Stimulated activated CD8-positive, alpha-beta memory T cell treated with anti-CD3 and anti-CD28 coated beads, Interleukin-4, amount 100 ng/mL, for 48 hours (primary cell): ENCODE measurements around the gene CKS1B.

Source experiments
- DNase-seq: peaks from one replicate; pipeline ENCODE4 v3.0.0-alpha.2; 2020

Gene CKS1B

DNA sequence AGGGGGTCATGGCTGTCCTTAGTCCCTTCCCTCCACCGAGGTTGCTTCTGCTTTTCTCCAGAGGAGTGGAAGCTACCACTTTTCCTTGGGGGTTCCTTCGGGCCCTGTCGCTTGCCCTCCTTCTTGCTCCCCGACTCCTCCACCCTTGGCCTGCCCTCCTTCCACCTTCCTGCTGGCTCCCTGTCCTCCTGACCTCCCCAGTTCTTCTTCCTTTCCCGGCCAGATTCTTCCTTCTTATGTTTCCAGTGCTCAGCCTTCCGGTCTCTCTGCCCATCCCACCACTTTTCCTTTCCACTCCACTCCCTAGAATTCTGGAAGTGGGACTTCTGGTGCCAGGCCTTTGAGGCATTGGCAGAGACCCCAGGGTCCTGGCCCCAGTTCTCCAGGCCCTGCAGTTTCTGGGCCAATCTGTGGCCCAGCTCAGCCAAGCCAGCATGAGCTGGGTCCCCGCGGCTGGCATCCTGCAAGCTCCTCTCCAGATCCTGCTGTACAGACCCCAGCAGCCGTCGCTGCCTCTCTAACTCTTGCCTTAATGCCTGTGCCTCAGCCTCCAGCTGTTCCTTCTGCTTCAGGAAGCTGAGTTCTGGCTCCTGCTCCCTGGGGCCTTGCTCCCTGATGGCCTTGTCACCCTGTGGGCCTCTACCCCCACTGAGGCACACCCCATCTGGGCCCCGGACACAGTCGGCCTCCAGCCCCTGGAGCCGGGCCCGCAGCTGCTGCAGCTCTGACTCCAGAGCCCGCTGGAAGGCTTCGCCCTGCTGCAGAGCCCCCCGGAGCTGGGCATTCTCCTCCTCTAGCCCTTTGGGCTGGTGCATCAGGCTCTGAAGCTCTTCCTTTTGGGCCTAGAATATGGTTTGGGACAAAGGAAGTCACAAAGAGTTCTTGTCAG, 28.3 kb upstream of the CKS1B start:
- no peak for DNase-seq

DNA sequence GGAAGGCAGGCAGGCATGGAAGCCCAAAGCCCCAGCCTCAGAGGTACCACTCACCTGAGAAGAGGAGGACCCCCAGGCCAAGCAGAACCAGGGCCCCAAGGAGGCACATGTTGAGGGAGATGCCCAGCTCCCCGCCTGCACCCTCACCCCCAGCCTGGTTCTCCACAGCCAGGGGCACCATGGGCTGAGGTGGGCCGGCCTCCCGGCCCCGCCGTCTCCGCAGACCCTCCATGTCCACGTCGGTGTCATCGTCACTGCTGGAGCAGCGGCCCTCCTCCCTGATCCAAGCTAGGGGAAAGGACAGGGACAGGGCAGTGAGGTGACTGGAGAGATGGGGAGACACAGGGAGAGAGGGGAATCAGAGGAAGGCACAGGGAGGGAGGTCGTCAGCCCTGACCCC, 26.4 kb upstream of the CKS1B start:
- no peak for DNase-seq

DNA sequence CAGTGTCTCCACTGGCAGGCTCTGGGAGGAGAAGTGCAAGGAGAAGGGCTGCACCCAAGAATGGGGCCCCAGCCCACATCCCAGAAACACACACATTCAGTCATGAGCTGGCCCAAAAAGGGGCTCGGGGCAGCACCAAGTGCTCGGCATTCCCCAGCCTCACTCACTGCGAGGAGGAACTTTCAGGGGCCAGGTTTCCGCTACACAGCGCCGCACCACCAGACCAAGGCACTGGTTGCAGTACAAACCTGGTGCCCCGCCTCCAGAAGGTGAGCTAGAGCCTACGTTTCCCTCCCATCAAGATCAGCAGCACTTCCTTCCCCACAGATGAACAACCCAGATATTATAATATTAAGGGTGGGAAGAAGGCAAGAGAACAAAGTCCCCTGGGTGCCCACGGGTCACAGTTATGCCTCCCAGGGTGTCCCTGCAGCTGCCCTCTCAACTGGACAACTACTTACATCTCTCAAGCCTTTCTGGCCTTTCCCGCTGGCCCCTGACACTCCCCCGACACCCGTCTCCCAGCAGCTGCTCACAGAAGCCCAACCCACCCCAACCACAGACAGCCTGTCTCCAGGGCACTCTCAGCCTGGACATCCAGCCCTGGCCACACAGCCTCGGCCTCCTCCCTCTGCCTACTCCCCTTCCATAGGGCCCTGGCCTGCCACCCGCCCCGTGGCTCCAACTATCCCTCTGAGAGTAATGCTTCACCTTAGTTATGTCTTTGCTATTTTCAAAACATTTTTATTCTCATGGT, 22.4 kb upstream of the CKS1B start:
- peak; percentile 72 for DNase-seq

DNA sequence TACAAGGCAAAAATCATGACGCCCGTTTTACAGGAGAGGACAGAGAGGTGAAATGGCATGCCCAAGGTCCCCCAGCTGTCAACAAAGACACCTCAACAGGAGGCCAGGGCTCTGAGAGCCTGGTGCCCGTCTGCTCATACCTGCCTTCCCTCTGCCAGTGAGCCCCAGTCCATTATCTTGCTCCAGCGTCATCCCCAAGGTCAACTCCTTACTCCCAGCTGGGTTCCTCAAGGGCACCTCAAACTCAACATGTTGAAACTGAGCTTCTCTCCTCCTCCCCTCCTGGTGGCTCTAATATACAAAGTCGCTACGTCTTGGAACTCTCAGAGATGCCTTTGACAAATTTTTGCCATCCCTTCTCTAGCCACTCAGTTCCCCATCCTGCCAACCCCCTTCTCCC, 21.8 kb upstream of the CKS1B start:
- no peak for DNase-seq

DNA sequence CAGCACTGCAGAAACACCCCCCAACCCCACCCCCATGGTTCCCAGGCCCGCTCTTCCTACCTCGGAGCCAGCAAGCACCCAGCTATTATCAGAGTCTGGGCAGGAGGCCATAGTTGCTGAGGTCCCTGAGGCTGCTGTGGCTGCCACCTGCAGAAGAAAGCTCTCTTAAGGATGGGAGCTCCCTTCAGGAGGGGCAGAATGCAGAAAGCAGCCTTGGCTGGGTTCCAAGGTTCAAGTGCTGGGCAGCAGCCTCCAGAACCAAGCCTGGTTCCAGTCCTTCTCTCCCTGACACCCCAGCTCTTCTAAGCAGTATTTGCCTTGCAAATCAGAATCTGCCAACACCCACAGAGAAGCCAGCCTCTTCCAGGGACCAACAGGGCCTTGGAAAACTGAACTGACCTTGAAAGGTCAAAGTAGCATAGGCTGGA, 20.9 kb upstream of the CKS1B start:
- no peak for DNase-seq

DNA sequence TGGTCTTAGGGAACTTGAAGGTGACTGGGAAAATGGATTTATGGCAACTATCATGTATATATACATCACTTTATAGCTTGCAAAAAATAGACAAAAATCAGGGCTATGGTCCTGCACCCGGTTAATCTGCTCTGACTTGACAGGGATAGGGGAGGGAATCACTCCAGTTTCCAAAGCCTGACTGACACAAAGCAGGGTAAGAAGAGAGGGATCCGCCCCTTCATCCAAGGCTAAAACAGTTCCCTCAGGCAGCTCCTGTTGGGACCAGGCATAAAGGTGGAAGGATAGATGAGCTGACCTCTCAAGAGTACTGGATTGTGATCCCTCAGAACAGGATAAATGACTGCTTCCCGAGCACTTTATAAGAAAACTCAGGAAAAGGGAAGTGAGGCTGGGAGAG, 19.9 kb upstream of the CKS1B start:
- DNase-seq: no peak

DNA sequence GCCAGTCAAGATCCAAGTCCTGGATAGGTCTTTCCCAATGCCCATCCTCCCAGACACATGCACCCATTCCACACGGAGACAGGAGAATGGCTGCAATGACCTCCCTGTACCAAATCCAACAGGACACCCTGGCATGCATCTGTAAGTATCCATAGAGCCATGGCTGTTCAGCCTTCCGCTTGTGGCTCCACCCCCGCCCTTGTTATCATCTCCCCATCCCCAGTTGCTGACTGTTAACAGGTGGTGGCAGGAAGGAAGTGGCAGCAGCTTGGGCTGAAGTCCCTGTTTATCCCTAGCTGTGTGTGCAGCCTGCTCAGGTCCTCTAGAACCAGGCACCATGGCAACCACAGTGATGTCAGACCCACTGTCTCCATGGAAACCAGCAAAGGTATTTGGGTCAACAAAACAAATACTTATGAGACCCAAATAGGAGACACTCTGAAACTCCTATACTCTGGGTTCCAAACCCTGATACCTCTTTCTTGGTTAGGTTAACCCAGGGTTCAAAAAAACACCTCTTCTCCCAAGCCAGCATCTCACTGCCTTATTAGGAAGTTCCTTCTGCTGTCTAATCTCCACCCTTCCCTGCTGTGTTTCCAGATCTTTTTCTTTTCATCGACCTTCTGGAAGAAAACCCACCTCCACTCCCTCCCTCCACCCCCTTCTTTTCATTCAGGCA, 19.3 kb upstream of the CKS1B start:
- DNase-seq: peak; percentile 85

DNA sequence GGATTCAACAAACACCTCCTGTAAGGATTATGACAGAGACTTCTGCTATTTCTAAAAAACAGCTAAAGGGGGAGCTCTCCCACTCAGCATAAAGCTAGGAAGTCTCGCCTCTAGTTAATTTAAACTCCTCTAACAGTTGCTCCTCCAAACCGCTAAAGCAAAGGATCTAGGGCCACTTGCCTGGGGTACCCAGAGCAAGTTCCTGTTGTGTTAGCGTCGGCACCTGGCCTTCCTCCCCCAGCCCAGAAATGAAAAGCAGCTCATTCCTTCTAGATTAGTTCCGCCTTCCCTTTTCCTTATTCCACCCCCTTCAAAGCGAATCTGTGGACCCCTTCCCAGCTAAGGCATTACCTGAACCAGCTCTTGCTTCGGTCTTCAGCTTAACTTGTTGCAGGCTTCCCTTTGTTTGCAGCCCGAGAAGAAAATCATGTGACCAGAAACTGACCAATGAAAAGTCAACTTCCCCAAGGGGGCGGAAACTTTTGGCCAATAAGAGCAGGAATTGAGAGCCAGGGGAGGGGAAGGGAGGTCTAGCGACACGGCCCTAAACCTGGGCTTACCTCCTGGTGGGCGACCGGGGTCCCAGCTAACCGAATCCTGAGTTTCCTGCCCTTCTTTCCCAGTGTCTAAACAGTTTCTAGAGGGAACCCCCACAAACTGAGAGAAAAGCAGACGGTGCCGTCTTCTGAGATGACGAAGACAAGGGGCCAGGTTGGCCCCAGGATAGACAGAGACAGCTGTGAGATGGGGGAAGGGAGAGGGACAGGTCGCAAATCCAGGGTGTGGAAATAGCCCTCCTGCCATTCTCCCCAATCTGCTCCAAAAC, 18.6 kb upstream of the CKS1B start, which contains the start of gene PBXIP1:
TSS of gene PBXIP1 (minus strand) at position 382 of the 826 bp plus-strand sequence. CDS start 2,378 bp downstream, outside the sequence.
- DNase-seq: peak; percentile 83

DNA sequence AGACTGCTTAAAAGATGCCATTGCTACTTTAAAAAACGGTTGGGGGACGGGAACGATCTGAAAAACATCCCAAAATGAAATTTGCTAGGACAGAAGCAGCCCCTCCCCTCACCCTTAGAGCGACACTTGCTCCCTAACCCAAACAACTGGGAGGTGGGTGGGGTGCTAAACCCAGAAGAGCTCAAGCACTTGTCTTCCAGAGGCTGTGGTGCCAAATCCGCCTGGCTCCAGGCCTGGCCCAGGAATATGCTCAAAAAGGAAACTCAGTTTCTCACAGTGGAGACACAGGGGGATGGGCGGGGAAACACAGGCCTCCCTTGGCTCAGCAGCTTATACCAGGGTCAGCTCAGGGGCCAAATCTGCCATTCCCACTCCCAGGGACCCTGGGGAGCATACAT, 17.9 kb upstream of the CKS1B start:
- DNase-seq: no peak

DNA sequence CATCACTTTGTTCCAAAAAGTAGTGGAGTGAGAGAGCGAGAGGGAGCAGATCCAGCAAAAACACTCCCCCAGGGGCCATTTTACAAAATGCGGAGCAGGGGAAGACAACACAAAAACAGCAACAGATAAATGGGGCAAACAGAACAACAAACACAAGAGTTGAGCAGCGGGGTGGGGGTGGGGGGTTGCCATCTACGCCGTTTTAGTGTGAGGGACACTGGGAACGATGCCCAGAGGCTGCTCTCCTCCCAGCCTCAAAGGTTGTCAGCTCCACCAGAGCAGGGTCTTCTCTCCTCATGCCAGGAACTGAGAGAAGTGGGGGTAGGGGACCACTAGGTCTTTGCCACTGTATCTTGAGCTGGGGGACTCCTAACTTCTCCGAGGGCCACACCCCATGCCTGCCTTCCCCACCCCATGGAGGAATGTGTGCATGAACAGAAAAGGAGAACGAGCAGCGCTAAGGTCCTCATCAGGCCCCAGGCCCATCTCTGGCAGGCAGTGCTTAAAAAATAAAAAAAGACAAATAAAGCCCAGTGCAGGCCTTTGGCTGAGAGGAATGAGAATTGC, 17.3 kb upstream of the CKS1B start:
- no peak for DNase-seq

DNA sequence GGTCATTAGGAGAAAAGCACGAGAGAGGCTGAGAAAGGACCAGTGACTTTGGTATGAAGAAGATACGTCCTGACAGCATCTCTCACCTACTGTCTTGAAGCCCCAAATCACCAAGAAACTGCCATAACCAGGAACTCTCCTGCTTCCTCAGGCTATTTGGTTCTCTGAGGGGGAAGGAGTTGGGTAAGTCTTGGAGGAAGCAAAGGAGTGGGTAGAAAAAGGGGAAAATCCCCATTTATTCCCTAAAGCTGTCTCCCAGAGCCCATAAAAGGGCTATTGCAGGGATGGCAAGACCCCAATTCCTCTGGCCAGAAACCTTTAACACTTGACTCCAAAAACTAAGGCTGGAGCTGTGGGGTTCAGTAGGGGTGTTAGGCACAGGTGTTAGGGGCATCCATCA, 16.4 kb upstream of the CKS1B start:
- DNase-seq: no peak

DNA sequence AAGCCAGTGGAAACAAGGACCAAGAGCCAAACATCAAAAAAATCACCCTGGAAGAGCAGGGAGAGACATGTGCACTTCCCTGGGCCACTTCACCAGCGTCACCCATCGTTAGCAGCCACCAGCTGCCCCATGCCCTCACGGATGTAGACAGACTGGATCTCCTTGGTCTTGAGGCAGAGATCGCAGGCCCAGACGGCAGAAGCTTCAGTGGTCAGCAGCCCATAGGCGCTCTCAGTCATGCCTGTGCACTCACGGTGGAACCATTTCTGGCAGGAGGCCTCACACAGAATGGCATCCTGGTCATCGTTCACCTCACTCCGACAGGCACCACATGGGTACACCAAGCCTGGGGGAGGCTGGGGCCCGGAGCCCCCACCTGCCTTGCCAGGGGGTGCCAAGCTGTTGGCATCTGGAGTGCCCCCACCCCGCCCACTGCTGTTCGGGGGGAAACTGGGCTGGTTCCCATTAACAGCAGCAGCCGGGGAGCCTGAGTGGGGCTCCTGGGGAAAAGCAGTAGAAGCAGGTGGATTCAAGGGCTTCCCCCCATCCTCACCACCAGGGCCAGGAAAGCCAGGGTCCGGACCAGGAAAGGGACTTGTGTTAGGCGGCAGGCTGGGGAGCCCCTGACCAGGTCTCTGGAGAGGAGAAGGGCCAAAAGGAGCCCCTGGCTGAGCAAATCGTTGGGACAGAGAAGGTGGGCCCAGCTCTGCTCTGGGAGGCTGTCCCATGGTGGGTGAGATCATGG, 15.6 kb upstream of the CKS1B start:
- no peak for DNase-seq

DNA sequence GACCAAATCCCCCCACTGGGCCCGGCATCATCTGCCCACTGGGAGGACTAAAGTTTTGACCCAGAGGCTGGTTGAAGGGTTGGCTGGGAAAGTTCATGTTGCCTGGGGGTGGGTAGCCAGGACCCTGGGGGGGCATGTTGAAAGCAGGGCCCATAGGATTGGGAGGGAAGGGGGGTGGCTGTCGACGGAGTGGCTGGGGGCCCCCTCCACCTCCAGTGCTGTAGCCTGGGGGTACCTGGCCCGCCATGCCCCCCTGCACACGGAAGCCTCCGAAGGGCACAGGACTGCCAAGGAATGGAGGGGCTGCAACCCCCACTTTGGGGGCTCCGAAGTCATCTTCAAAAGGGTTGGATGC, 15.1 kb upstream of the CKS1B start:
- no peak for DNase-seq

DNA sequence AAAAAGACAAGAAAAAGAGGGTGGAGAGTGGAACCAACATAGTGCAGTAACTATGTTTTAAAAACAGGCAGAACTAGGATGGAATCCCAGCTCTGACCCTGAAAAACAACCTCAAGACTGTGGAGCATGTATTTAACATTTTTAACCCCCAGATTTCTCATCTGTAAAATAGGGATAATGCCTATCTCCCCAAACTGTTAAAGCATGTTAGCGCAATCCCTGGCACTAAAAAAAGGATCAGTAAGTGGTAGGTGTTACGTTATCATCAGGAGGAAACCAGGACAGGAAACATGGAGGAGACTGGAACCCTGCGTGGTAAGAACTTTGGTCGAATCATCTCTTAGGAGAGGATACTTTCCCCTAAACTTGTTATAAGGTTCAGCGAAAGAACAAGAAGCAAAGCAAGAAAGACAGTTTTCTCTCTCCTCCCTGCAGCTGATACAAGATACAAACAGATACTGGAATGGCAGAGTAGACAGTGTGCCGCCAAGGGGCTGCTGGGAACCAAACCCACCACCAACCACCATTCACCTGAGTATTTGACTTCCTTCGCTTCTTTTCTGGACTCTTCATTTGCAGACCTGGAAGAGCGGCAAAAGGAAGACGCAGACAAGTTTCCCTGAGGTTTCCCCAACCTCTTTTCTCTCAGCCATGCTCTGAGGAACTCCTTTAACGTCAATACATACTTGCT, 13.9 kb upstream of the CKS1B start:
- no peak for DNase-seq

DNA sequence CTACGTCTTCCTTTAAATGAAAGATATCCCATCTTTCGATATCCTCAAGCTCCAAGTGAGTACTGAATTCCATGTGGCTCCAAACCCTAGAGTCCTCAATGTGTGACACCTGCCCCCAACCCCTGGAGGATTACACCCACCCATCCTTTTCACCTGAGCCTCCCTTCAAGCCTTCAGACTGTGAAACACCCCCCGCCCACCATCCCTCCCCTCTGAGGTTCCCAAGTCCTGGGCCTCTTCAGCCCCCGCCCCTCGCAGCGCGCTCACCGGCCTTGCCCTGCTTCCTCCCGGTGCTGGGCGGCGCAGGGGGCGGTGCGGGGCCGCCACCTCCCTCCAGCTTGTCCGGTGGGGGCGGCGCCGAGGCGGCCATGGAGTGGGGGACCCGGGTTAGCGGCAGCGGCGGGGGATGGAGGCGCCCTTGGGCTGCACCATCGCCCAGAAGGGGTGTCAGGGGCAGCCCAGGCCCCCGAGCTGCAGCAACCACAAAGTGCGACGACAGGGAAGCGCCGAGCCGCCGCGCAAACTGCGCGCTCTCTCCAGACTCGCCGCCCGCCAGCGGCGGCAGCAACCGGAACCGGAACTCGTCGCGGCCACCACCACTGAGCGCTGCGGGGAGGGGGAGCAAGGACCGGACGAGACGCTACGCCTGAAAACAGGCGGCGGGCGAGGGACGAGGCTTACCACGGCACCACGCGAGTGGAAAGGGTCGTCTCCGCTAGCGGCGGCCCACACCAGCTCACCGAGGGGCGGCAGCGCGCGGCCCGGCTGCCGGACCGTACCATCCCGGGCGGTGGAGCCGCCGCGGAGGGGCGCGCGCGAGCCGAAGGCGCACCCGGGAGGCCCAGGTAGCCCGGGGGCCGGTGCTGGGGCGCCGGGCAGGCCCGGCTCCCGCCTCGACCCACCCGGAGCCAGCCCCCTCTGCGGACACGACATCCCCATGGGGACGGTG, 13.0 kb upstream of the CKS1B start, which contains the start of gene PYGO2:
TSS of gene PYGO2 (minus strand) at position 576 of the 949 bp plus-strand sequence. CDS start at position 370, 206 bp downstream.
- peak; percentile 88 for DNase-seq

DNA sequence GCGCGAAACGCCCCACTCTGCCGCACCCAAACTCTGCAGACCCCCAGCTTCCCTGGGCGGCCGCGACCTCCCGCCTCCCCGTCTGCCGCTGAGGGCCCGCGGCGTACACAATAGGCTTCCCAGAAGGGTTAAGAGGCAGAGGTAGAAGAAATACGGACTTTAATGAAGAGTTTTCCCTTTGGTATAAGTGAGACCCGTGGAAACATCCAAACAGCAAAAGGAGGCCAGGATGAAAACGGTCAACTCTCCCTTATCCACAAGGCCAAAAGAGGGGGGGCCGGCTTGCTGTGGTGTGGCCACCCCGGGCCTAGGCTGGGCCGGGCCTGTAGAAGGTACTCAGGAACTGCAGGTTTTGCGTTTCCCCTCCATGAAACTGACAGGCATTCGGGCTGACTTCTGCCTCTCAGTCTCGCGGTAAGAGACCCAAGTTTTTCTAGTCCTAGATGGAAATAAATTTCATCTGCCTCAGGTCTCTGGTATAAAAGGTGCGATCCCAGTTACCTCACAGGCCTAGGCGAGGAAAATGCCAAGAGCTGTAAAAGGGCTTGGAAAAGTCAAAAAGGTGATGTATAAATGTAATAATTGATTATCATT, 12.2 kb upstream of the CKS1B start:
- peak; percentile 48 for DNase-seq

DNA sequence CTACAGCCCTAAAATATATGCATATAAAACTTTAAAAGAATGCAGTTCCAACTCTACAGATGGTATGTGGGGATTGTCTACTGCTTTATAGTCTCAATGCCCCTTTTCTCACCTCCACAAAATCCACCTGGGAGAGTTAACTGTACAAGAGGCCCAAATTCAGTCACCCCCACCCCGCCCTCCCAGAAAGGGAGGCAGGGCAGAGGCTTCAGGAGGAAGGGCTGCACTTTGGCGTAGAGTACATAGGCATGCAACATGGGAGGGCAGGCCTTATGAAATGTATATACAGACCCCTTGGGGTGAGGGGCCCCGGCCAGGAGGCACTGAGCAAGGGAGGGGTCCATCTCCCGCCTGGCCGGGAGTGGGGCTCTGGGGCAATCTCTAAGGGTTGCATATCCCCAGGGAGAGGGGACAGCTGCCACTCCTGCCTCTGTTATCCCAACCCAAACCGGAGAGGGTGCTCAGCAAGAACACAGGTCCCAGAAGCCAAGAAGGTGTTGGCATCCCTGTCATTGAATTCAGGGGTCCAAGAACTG, 11.6 kb upstream of the CKS1B start:
- DNase-seq: no peak

DNA sequence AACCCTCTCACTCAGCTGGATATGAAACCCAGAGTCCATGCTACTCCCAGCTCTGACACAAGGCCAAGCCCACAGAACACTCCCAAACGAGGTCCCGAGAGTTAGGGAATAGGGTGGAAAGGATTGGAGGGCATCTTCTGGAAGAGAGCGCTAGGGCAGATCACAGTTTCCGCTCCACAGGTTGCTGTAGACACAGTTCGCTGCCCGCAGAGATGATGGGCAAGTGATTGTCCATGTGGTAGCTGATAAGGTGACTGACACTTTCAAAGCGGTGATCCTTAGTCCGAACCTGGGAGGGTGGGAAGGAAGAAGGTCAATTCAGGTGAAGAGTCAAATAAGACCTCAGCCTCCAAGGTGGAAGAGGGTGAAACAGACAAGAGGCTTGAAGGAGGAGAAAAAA, 10.8 kb upstream of the CKS1B start:
- no peak for DNase-seq

DNA sequence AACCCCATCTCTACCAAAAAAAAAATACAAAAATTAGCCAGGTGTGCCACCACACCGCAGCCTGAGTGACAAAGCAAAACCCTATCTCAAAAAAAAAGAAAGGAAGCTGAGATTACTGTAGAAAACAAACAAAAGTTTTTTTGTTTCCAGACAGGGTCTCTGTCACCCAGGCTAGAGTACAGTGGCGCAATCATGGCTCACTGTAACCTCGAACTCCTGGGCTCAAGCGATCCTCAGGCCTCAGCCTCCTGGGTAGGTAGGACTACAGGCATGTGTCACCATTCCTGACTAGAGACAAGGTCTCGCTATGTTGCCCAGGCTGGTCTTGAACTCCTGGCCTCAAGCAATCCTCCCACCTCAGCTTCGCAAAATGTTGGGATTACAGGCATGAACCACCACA, 10.1 kb upstream of the CKS1B start:
- DNase-seq: no peak
